IPS-18a (cell line): Measurements from ENCODE around the gene CACNA2D4.

Source experiments
- H3K27ac ChIP-seq: one replicate; pipeline ENCODE4 v1.5.1; 2013; ENCODE audit warnings: low read length
- H3K27me3 ChIP-seq: one replicate; pipeline ENCODE4 v1.6.1; 2013; ENCODE audit warnings: mild to moderate bottlenecking, low read length; ENCODE audit not compliant: control insufficient read depth, insufficient read depth
- H3K36me3 ChIP-seq: one replicate; pipeline ENCODE4 v1.6.1; 2013; ENCODE audit warnings: low read depth, low read length; ENCODE audit not compliant: control insufficient read depth
- H3K4me1 ChIP-seq: one replicate; pipeline ENCODE4 v1.6.1; 2013; ENCODE audit warnings: low read depth, low read length; ENCODE audit not compliant: control insufficient read depth
- H3K4me3 ChIP-seq: one replicate; pipeline ENCODE4 v1.5.1; 2013; ENCODE audit warnings: low read length
- H3K9ac ChIP-seq: one replicate; pipeline ENCODE4 v1.6.1; 2013; ENCODE audit warnings: mild to moderate bottlenecking, low read length, moderate library complexity
- H3K9me3 ChIP-seq: one replicate; pipeline ENCODE4 v1.6.1; 2013; ENCODE audit warnings: low read depth, low read length; ENCODE audit not compliant: control insufficient read depth

Gene CACNA2D4

GRCh38 chr12:1915082-1915968 is 3.1 kb downstream of the CACNA2D4 start:
- H3K9ac ChIP-seq: no peak overlapping the region
- H3K9me3 ChIP-seq: no peaks in the 10 kb centered on the region
- no peak overlapping the region for H3K4me3 ChIP-seq
- H3K27me3 ChIP-seq: no peaks in the 10 kb centered on the region
- no peaks in the 10 kb centered on the region for H3K4me1 ChIP-seq
- no peaks in the 10 kb centered on the region for H3K36me3 ChIP-seq
- H3K27ac ChIP-seq: no peak overlapping the region

- Histone ChIP-seq H3K27me3 (no peaks in the 10 kb centered on the region), H3K4me1 (no peaks in the 10 kb centered on the region), H3K9ac (no peak overlapping the region), H3K9me3 (no peaks in the 10 kb centered on the region), H3K27ac (no peak overlapping the region), H3K36me3 (no peaks in the 10 kb centered on the region), H3K4me3 (no peak overlapping the region)
These were observed 4.1 kb downstream of the CACNA2D4 start for GRCh38 chr12:1914114-1914911.

- H3K4me1 ChIP-seq: no peaks in the 10 kb centered on the region
- H3K36me3 ChIP-seq: no peaks in the 10 kb centered on the region
- H3K9me3 ChIP-seq: no peaks in the 10 kb centered on the region
- no peak overlapping the region for H3K9ac ChIP-seq
- H3K27me3 ChIP-seq: no peaks in the 10 kb centered on the region
- no peak overlapping the region for H3K4me3 ChIP-seq
- H3K27ac ChIP-seq: no peak overlapping the region
These were observed 4.9 kb downstream of the CACNA2D4 start for GRCh38 chr12:1913377-1914113.

GRCh38 chr12:1912580-1913376 is 5.7 kb downstream of the CACNA2D4 start:
- H3K27me3 ChIP-seq: no peaks in the 10 kb centered on the region

GRCh38 chr12:1911598-1912575 is 6.6 kb downstream of the CACNA2D4 start:
- no peak overlapping the region for H3K9ac ChIP-seq
- no peak overlapping the region for H3K27ac ChIP-seq
- no peaks in the 10 kb centered on the region for H3K4me1 ChIP-seq
- no peaks in the 10 kb centered on the region for H3K27me3 ChIP-seq
- no peaks in the 10 kb centered on the region for H3K36me3 ChIP-seq
- no peak overlapping the region for H3K4me3 ChIP-seq
- no peaks in the 10 kb centered on the region for H3K9me3 ChIP-seq

More at GRCh38 chr12:1912580-1913376, 5.7 kb downstream of the CACNA2D4 start:
- H3K9me3 ChIP-seq: no peaks in the 10 kb centered on the region
- no peaks in the 10 kb centered on the region for H3K4me1 ChIP-seq
- H3K9ac ChIP-seq: no peak overlapping the region
- H3K4me3 ChIP-seq: no peak overlapping the region
- no peaks in the 10 kb centered on the region for H3K36me3 ChIP-seq
- H3K27ac ChIP-seq: no peak overlapping the region

GRCh38 chr12:1910468-1910867 is 8.0 kb downstream of the CACNA2D4 start:
- Histone ChIP-seq H3K27ac (no peak overlapping the region), H3K4me3 (no peak overlapping the region), H3K4me1 (no peaks in the 10 kb centered on the region), H3K27me3 (no peaks in the 10 kb centered on the region), H3K9ac (no peak overlapping the region), H3K9me3 (no peaks in the 10 kb centered on the region), H3K36me3 (no peaks in the 10 kb centered on the region)

GRCh38 chr12:1908758-1909157 is 9.7 kb downstream of the CACNA2D4 start:
- no peaks in the 10 kb centered on the region for H3K36me3 ChIP-seq
- no peak overlapping the region for H3K27ac ChIP-seq
- H3K9ac ChIP-seq: no peak overlapping the region
- no peaks in the 10 kb centered on the region for H3K27me3 ChIP-seq
- H3K9me3 ChIP-seq: peaks cover 4% of the 10 kb centered on the region
- H3K4me1 ChIP-seq: no peaks in the 10 kb centered on the region
- H3K4me3 ChIP-seq: no peak overlapping the region

GRCh38 chr12:1907652-1908611 is 10.5 kb downstream of the CACNA2D4 start:
- Histone ChIP-seq H3K9me3 (peaks cover 4% of the 10 kb centered on the region), H3K4me3 (no peak overlapping the region), H3K27ac (no peak overlapping the region), H3K4me1 (no peaks in the 10 kb centered on the region), H3K36me3 (no peaks in the 10 kb centered on the region), H3K27me3 (no peaks in the 10 kb centered on the region), H3K9ac (no peak overlapping the region)

- Histone ChIP-seq H3K9ac (no peak overlapping the region), H3K27me3 (no peaks in the 10 kb centered on the region), H3K36me3 (no peaks in the 10 kb centered on the region), H3K27ac (no peak overlapping the region), H3K9me3 (peaks cover 4% of the 10 kb centered on the region), H3K4me3 (no peak overlapping the region), H3K4me1 (no peaks in the 10 kb centered on the region)
These were observed 11.9 kb downstream of the CACNA2D4 start for GRCh38 chr12:1906579-1906978.
